HL-60 (cell line): Measurements from ENCODE around the gene RAB5IF.

Experiments
- CTCF ChIP-seq: IDR thresholded peaks from one replicate; pipeline ENCODE4 v1.5.1; 2011; ENCODE audit warnings: low read length, control low read depth, inconsistent platforms; ENCODE audit not compliant: insufficient read depth
- GABPA ChIP-seq: IDR thresholded peaks from 2 replicates; pipeline ENCODE4 v1.6.1; 2012; ENCODE audit warnings: low read depth
- POLR2AphosphoS5 ChIP-seq: IDR thresholded peaks from 2 replicates; pipeline ENCODE4 v1.6.1; 2012; ENCODE audit warnings: low read depth
- REST ChIP-seq: IDR thresholded peaks from 2 replicates; pipeline ENCODE4 v1.6.1; 2012; ENCODE audit warnings: low read depth; ENCODE audit not compliant: insufficient replicate concordance
- SPI1 ChIP-seq: IDR thresholded peaks from 2 replicates; pipeline ENCODE4 v1.6.1; 2012; ENCODE audit warnings: low read depth, mild to moderate bottlenecking, borderline replicate concordance

GRCh38 chr20:36574366-36575135 is 31.0 kb upstream of the RAB5IF start:
- no peak for TF ChIP-seq CTCF
- TF ChIP-seq POLR2AphosphoS5 = peak; percentile 66; the same call in 1 of the 2 replicates
- no peak for TF ChIP-seq GABPA
- TF ChIP-seq SPI1 = no peak
- TF ChIP-seq REST = no peak
